Testis (tissue), 2 donors: ENCODE measurements around the gene ALK.

Source experiments
- CTCF ChIP-seq, 3 experiments: fragments of 450-650 bp in 2 of 3; fragments of 200-600 bp in 1 of 3; sonication (generic) in 1 of 3; IDR thresholded peaks; one replicate each; pipeline ENCODE4 v1.5.1; 2016 to 2019; ENCODE audit warnings: antibody characterized with exemption in 3 of 3, mild to moderate bottlenecking in 2 of 3, moderate library complexity in 1 of 3
- POLR2A ChIP-seq: fragments of 450-650 bp; IDR thresholded peaks from one replicate; pipeline ENCODE4 v1.6.1; 2017; ENCODE audit warnings: antibody characterized with exemption, mild to moderate bottlenecking, moderate library complexity

DNA sequence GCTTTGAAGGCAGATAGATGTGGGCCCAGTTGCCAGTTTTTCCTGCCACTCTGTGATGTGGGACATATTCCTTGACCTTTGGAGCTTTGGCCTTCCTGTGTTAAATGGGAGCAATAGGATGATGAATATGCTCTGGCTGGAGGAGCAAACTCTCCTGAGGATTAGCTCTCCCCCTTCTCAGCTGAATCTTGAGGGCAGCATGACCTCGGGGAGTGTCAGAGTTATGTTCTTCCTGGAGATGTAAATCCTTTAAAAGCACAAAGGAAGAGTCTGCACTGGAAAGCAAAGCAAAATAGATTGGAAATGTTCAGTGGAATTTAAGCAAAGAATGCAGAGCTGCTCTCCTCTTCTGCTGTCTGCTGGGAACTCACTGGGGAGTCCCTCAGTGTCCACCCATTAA is 160.1 kb downstream of the ALK start:
- TF ChIP-seq POLR2A (no peak), CTCF (IDR thresholded peaks at IDR 0.05) (no peak)
